ENCODE data around the gene GRIN2A. TPM values are rescaled to one million over a fixed set of nuclear protein-coding genes. Genes with fewer than 3 reads are reported as not detected.

Gene GRIN2A
- total RNA-seq, 2 donors from 2014 or later: 0.26 to 21.4 TPM

GRCh38 chr16:9713156-9713555 lies 469.1 kb downstream of the GRIN2A start:
- WGBS, 2 donors: 65 to 78% methylated on average over 1 of the region's 1 CpG
- TF ChIP-seq, protein P1, sequence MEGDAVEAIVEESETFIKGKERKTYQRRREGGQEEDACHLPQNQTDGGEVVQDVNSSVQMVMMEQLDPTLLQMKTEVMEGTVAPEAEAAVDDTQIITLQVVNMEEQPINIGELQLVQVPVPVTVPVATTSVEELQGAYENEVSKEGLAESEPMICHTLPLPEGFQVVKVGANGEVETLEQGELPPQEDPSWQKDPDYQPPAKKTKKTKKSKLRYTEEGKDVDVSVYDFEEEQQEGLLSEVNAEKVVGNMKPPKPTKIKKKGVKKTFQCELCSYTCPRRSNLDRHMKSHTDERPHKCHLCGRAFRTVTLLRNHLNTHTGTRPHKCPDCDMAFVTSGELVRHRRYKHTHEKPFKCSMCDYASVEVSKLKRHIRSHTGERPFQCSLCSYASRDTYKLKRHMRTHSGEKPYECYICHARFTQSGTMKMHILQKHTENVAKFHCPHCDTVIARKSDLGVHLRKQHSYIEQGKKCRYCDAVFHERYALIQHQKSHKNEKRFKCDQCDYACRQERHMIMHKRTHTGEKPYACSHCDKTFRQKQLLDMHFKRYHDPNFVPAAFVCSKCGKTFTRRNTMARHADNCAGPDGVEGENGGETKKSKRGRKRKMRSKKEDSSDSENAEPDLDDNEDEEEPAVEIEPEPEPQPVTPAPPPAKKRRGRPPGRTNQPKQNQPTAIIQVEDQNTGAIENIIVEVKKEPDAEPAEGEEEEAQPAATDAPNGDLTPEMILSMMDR (IDR thresholded peaks at IDR 0.05): no peak
- TF ChIP-seq POLR2A (IDR thresholded peaks at IDR 0.05): no peak
- intact Hi-C loops (cut with DNase I): no loop called here

GRCh38 chr16:9708972-9709620 lies 473.1 kb downstream of the GRIN2A start:
- H3K4me1 ChIP-seq: no peaks in the 10 kb centered on the region
- H3K36me3 ChIP-seq (replicated peaks in 1 of 2; ENCODE audit: insufficient read depth in 1 of 2, low read depth in 2 of 2): no peaks in the 10 kb centered on the region
- ATAC-seq (no peak), DNase-seq (no peak)
- intact Hi-C loops (cut with DNase I): no loop called here
- H3K9me3 ChIP-seq: no peaks in the 10 kb centered on the region
- H3K27me3 ChIP-seq: no peaks in the 10 kb centered on the region
- no peak overlapping the region for H3K27ac ChIP-seq
- TF ChIP-seq POLR2A (IDR thresholded peaks at IDR 0.05): no peak
- TF ChIP-seq, protein P1 (IDR thresholded peaks at IDR 0.05): no peak
- no peak overlapping the region for H3K4me3 ChIP-seq
- 49 to 75% methylated on average over 5 of the region's 5 CpGs for WGBS, 2 donors

More at GRCh38 chr16:9713156-9713555, 469.1 kb downstream of the GRIN2A start:
- H3K36me3 ChIP-seq (replicated peaks in 1 of 2; ENCODE audit: insufficient read depth in 1 of 2, low read depth in 2 of 2): no peaks in the 10 kb centered on the region
- H3K27ac ChIP-seq: no peak overlapping the region
- DNase-seq (no peak), ATAC-seq (no peak)
- H3K4me3 ChIP-seq: no peak overlapping the region
- no peaks in the 10 kb centered on the region for H3K27me3 ChIP-seq
- no peaks in the 10 kb centered on the region for H3K9me3 ChIP-seq
- H3K4me1 ChIP-seq: no peaks in the 10 kb centered on the region

DNA sequence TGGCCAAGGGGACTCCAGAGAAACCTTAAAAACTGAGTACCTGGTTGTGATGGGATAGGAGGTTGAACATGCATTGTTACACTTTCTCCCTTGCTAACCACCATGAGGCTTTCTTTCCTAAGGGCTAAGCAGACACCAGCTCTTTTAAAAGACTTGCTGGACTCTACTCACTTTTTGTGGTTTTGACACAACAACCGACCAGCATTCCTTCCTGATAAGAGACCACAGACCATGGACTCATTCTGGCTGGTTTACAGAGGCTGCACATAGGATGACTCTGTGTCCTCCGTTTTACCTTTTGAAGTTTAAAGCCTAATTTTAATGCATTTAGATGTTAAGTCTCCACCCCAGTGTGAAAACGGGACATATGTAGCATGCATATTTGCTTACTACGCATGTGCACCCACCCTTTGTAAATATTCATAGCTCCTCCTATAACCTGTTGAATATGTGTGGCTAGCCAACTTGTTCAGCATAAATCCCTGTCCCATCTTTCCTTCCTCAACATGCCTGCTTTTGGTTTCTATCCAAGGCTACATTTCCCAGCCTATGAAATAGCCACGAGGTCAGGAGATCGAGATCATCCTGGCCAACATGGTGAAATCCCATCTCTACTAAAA lies 475.9 kb downstream of the GRIN2A start:
- 58 to 63% methylated on average over 6 of the region's 6 CpGs for WGBS, 2 donors
- no peaks in the 10 kb centered on the region for H3K27me3 ChIP-seq
- no peaks in the 10 kb centered on the region for H3K36me3 ChIP-seq (replicated peaks in 1 of 2; ENCODE audit: insufficient read depth in 1 of 2, low read depth in 2 of 2)
- ATAC-seq: no peak
- H3K4me1 ChIP-seq: no peaks in the 10 kb centered on the region
- no peaks in the 10 kb centered on the region for H3K9me3 ChIP-seq
- no peak for DNase-seq
- no peak overlapping the region for H3K27ac ChIP-seq
- no peak for TF ChIP-seq POLR2A (IDR thresholded peaks at IDR 0.05)
- TF ChIP-seq, protein P1 (IDR thresholded peaks at IDR 0.05): no peak
- intact Hi-C loops (cut with DNase I): no loop called here
- no peak overlapping the region for H3K4me3 ChIP-seq

- DNase-seq (no peak), ATAC-seq (no peak)
- no peak overlapping the region for H3K27ac ChIP-seq
- H3K9me3 ChIP-seq: no peaks in the 10 kb centered on the region
- no peak overlapping the region for H3K4me3 ChIP-seq
- intact Hi-C loops (cut with DNase I): no loop called here
- H3K27me3 ChIP-seq: no peaks in the 10 kb centered on the region
- TF ChIP-seq, protein P1 (IDR thresholded peaks at IDR 0.05): no peak
- no peak for TF ChIP-seq POLR2A (IDR thresholded peaks at IDR 0.05)
- WGBS, 2 donors: 77 to 89% methylated on average over 1 of the region's 1 CpG
- no peaks in the 10 kb centered on the region for H3K36me3 ChIP-seq (replicated peaks in 1 of 2; ENCODE audit: insufficient read depth in 1 of 2, low read depth in 2 of 2)
- H3K4me1 ChIP-seq: no peaks in the 10 kb centered on the region
Measured at GRCh38 chr16:9703731-9704130, 478.5 kb downstream of the GRIN2A start.

Small RNA genes lying within 50 kb of the gene (small RNA-seq; reads per million reads assigned to genes)
- gene RN7SL493P: not detected

Other genes with a start within 250 kb of the GRIN2A start
- gene ATF7IP2, start 203.6 kb upstream of the GRIN2A start, total RNA-seq: 10 to 100 TPM; 15.8 to 22.8 TPM

All from body of pancreas (tissue), 4 donors.